ENCODE measurements around the gene PFKFB4. TPM values are rescaled to one million over a fixed set of nuclear protein-coding genes. Genes with fewer than 3 reads are reported as not detected.
"Not testable (repeated sequence)": the region's sequence is repeated elsewhere in the genome, so short reads cannot be mapped to it uniquely, and the experiment has no call there.

PFKFB4 gene
- total RNA-seq, 2 donors from 2014 or later: 0.59 to 1.2 TPM

GRCh38 chr3:48538451-48538850 is 18.2 kb downstream of the PFKFB4 start:
- no peak for DNase-seq (ENCODE audit: low spot score)
- peaks cover 0 to 7% of the 10 kb centered on the region in 2 donors for H3K4me1 ChIP-seq
- H3K27ac ChIP-seq: no peak overlapping the region
- H3K27me3 ChIP-seq: no peaks in the 10 kb centered on the region
- no peak overlapping the region for H3K4me3 ChIP-seq
- no peaks in the 10 kb centered on the region for H3K36me3 ChIP-seq
- TF ChIP-seq, protein P1, sequence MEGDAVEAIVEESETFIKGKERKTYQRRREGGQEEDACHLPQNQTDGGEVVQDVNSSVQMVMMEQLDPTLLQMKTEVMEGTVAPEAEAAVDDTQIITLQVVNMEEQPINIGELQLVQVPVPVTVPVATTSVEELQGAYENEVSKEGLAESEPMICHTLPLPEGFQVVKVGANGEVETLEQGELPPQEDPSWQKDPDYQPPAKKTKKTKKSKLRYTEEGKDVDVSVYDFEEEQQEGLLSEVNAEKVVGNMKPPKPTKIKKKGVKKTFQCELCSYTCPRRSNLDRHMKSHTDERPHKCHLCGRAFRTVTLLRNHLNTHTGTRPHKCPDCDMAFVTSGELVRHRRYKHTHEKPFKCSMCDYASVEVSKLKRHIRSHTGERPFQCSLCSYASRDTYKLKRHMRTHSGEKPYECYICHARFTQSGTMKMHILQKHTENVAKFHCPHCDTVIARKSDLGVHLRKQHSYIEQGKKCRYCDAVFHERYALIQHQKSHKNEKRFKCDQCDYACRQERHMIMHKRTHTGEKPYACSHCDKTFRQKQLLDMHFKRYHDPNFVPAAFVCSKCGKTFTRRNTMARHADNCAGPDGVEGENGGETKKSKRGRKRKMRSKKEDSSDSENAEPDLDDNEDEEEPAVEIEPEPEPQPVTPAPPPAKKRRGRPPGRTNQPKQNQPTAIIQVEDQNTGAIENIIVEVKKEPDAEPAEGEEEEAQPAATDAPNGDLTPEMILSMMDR (IDR thresholded peaks at IDR 0.05): no peak
- no peaks in the 10 kb centered on the region for H3K9me3 ChIP-seq

- Histone ChIP-seq H3K27ac (no peak overlapping the region), H3K4me1 (no peaks in the 10 kb centered on the region), H3K9me3 (no peaks in the 10 kb centered on the region), H3K27me3 (no peaks in the 10 kb centered on the region), H3K36me3 (no peaks in the 10 kb centered on the region), H3K4me3 (no peak overlapping the region)
- DNase-seq (ENCODE audit: low spot score): no peak
- TF ChIP-seq, protein P1 (IDR thresholded peaks at IDR 0.05): no peak
These were observed 19.8 kb downstream of the PFKFB4 start for GRCh38 chr3:48536785-48537184.

DNA sequence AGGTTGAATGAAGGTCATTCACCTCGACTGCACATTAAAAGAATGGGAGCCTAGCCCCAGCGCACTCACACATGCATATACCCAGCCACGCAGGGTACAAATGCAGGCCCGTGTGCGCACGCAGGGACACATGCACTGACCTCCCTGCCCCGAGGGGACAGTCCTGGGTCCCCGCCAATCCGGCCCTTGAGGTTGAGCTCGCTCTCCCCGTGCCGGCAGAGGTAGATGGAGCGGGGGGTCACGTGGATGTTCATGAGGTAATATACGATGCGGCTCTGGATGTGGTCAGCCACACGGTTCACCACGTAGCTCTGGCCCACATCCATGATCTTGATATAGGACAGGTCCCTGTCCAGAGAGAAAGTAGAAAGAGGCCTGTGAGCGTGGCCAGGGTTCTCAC is 20.5 kb downstream of the PFKFB4 start:
- DNase-seq (ENCODE audit: low spot score): no peak

GRCh38 chr3:48535578-48535977 is 21.0 kb downstream of the PFKFB4 start:
- no peaks in the 10 kb centered on the region for H3K36me3 ChIP-seq
- no peak for DNase-seq (ENCODE audit: low spot score)

More for the DNA sequence above, 20.5 kb downstream of the PFKFB4 start:
- no peaks in the 10 kb centered on the region for H3K36me3 ChIP-seq
- no peaks in the 10 kb centered on the region for H3K4me1 ChIP-seq
- no peak overlapping the region for H3K4me3 ChIP-seq
- no peak overlapping the region for H3K27ac ChIP-seq
- TF ChIP-seq, protein P1 (IDR thresholded peaks at IDR 0.05): no peak
- no peaks in the 10 kb centered on the region for H3K27me3 ChIP-seq
- H3K9me3 ChIP-seq: no peaks in the 10 kb centered on the region

DNA sequence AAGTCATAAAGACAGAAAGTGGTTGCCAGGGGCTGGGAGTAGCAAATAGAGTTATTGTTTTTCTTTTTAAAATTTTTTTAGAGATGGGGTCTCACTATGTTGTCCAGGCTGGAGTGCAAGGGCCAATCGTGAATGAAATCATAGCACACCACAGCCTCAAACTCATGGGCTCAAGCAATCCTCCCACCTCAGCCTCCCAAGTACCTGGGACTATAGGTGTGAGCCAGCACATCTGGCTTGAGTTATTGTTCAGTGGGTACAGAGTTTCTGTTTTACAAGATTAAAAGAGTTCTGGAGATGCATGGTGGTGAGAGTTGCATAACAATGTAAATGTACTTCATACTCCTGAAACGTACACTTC is 23.6 kb downstream of the PFKFB4 start:
- Histone ChIP-seq H3K36me3 (no peaks in the 10 kb centered on the region), H3K27me3 (no peaks in the 10 kb centered on the region), H3K9me3 (no peaks in the 10 kb centered on the region), H3K27ac (no peak overlapping the region), H3K4me1 (no peaks in the 10 kb centered on the region), H3K4me3 (no peak overlapping the region)
- TF ChIP-seq, protein P1 (IDR thresholded peaks at IDR 0.05): no peak
- DNase-seq (ENCODE audit: low spot score): no peak

More at GRCh38 chr3:48535578-48535977, 21.0 kb downstream of the PFKFB4 start:
- H3K9me3 ChIP-seq: no peaks in the 10 kb centered on the region
- no peak overlapping the region for H3K4me3 ChIP-seq
- no peak overlapping the region for H3K27ac ChIP-seq
- TF ChIP-seq, protein P1 (IDR thresholded peaks at IDR 0.05): no peak
- H3K4me1 ChIP-seq: no peaks in the 10 kb centered on the region
- H3K27me3 ChIP-seq: no peaks in the 10 kb centered on the region

DNA sequence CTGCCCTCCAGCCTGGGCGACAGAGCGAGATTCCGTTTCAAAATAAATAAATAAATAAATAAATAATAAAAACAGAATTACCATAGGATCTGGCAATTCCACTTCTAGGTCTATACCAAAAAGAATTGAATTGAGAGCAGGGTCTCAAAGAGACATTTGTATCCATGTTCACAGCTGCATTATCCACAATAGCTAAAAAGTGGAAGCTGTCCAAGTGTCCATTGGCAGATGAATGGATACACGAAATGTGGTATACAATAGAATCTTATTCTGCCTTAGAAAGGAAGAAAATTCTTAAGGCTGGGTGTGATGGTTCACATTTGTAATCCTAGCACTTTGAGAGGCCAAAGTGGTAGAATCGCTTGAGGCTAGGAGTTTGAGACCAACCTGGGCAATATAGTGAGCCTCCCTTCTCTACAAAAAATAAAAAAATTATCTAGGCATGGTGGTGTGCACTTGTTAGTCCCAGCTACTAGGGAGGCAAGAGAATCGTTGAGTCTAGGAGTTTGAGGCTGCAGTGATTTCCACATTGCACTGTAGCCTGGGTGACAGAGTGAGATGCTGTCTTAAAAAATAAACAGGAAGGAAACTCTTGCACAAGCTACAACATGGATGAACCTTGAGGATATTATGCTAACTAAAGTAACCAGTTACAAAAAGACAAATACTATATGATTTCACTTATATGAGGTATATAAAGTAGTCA is 24.2 kb downstream of the PFKFB4 start:
- no peak overlapping the region for H3K27ac ChIP-seq

DNA sequence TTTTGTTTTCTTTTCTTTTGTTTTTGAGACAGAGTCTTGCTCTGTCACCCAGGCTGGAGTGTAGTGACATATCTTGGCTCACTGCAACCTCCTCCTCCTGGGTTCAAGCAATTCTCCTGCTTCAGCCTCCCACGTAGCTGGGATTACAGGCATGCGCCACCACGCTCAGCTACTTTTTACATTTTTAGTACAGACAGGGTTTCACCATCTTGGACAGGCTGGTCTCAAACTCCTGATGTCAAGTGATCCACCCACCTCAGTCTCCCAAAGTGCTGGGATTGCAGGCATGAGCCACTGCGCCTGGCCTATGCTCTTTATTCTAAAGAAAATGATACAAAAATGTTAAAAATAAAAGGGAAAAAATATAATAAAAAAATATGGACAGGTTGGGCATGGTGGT is 25.9 kb downstream of the PFKFB4 start:
- not testable (repeated sequence) for H3K27ac ChIP-seq; H3K36me3 ChIP-seq; H3K4me3 ChIP-seq; H3K27me3 ChIP-seq; H3K4me1 ChIP-seq; DNase-seq (ENCODE audit: low spot score); H3K9me3 ChIP-seq

More for the DNA sequence above, 24.2 kb downstream of the PFKFB4 start:
- TF ChIP-seq, protein P1 (IDR thresholded peaks at IDR 0.05): no peak
- Histone ChIP-seq H3K27me3 (no peaks in the 10 kb centered on the region), H3K4me3 (no peak overlapping the region), H3K4me1 (no peaks in the 10 kb centered on the region), H3K9me3 (no peaks in the 10 kb centered on the region), H3K36me3 (no peaks in the 10 kb centered on the region)
- no peak for DNase-seq (ENCODE audit: low spot score)
